AG09319 (cell line): Measurements from ENCODE around the gene ECM1.

ENCODE experiments used
- DNase-seq: peaks from one replicate; pipeline ENCODE4 v3.0.0-alpha.2; 2010; ENCODE audit warnings: low read depth; ENCODE audit errors: extremely low read depth
- CTCF ChIP-seq: IDR thresholded peaks from 2 replicates; pipeline ENCODE4 v1.5.1; 2011; ENCODE audit warnings: low read depth, mild to moderate bottlenecking, inconsistent platforms, low read length, moderate library complexity

The ECM1 gene

DNA sequence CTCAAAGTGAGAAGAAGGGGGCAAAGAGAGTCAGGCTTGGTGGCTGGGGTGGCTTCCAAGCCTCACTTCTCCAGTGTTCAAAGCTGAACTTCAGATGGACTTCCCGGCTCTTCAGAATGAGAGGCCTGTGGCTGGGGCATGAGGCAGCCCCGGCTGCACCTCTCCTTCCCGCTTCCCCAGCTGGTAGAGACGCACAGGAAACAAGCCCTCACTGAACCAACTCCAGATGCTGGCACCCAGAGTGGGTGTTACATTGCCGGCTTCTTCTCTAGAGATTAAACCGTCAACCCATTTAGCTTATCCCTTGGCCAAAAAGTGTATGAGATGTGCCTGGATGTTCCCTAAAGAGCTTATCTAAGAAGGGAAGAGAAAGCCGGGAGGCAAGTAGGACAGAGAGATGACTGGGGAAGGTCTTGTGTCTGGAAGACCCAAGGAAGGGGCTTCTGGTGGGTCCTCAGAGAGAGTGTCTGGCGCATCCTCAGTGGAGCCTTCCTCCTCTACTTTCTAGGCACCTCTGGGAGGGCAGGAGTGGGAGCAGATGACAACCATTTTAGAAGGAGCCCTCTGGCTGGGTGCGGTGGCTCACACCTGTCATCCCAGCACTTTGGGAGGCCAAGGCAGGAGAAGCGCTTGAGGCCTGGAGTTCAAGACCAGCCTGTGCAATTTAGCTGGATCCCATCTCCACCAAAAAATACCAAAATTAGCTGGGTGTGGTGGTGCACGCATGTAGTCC lies 43.3 kb downstream of the ECM1 start:
- DNase-seq = no peak
- TF ChIP-seq CTCF = no peak

GRCh38 chr1:150551784-150552127 lies 43.8 kb downstream of the ECM1 start:
- no peak for TF ChIP-seq CTCF
- DNase-seq = no peak

- peak; percentile 83 for DNase-seq
- peak; percentile 1 for TF ChIP-seq CTCF
Observed at GRCh38 chr1:150552128-150552910, 44.4 kb downstream of the ECM1 start.

DNA sequence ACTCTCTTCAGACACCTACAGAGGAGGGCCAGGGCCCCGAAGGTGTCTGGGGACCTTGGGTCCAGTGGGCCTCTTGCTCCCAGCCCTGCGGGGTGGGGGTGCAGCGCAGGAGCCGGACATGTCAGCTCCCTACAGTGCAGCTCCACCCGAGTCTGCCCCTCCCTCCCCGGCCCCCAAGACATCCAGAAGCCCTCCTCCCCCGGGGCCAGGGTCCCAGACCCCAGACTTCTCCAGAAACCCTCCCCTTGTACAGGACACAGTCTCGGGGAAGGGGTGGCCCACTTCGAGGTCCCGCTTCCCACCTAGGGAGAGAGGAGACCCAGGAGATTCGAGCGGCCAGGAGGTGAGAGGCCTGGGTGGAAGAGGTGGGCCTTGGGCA lies 45.0 kb downstream of the ECM1 start:
- TF ChIP-seq CTCF = no peak
- DNase-seq = no peak

DNA sequence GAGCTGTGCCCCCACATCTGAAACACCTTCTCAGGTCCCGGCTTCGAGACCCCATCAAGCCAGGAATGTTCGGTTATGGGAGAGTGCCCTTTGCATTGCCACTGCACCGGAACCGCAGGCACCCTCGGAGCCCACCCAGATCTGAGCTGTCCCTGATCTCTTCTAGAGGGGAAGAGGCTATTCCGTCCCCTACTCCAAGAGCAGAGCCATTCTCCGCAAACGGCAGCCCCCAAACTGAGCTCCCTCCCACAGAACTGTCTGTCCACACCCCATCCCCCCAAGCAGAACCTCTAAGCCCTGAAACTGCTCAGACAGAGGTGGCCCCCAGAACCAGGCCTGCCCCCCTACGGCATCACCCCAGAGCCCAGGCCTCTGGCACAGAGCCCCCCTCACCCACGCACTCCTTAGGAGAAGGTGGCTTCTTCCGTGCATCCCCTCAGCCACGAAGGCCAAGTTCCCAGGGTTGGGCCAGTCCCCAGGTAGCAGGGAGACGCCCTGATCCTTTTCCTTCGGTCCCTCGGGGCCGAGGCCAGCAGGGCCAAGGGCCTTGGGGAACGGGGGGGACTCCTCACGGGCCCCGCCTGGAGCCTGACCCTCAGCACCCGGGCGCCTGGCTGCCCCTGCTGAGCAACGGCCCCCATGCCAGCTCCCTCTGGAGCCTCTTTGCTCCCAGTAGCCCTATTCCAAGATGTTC lies 45.6 kb downstream of the ECM1 start:
- TF ChIP-seq CTCF = no peak
- DNase-seq = no peak

- no peak for TF ChIP-seq CTCF
- DNase-seq = no peak
Observed at GRCh38 chr1:150554086-150554452, 46.2 kb downstream of the ECM1 start.
